Measurements from ENCODE around the gene RAB3A.

DNA sequence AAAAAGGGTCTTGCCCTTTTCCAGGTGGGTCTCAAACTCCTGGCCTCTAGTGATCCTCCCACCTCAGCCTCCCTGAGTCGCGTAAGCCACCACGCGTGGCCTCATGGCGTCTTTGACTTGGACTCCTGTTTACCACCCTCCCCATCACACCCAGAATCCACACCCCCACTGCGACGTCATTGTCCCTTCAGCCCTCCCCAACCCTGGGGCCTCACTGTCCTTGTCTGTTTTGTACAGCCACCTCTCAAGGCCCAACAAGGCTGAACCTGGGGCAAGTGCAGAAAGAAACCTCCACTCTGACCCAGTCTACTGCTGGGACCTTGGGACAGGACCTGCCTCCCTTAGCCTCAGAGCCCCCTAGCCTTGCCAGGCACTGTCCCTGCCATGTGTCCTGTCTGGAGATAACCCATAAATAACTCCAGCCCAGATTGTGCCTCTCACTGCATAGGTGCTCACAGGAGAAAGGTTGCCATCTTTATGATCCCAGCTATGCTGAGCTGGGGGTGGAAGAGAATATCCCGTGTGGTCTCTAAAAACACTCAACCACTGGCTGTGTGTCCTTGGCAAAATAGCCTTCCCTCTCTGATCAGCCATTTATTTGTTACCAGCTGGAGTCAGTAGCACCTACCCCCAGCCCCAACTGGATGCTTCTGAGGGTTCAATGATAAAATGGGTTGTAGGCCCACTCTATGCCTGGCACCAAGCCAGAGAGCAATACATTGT, 32.1 kb downstream of the RAB3A start:
- no peak for TF ChIP-seq POLR2AphosphoS5 (IDR thresholded peaks at IDR 0.05; ENCODE audit: insufficient read depth in 1 of 2, low read depth in 1 of 2)
- TF ChIP-seq, protein P1, sequence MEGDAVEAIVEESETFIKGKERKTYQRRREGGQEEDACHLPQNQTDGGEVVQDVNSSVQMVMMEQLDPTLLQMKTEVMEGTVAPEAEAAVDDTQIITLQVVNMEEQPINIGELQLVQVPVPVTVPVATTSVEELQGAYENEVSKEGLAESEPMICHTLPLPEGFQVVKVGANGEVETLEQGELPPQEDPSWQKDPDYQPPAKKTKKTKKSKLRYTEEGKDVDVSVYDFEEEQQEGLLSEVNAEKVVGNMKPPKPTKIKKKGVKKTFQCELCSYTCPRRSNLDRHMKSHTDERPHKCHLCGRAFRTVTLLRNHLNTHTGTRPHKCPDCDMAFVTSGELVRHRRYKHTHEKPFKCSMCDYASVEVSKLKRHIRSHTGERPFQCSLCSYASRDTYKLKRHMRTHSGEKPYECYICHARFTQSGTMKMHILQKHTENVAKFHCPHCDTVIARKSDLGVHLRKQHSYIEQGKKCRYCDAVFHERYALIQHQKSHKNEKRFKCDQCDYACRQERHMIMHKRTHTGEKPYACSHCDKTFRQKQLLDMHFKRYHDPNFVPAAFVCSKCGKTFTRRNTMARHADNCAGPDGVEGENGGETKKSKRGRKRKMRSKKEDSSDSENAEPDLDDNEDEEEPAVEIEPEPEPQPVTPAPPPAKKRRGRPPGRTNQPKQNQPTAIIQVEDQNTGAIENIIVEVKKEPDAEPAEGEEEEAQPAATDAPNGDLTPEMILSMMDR (IDR thresholded peaks at IDR 0.05): no peak
- TF ChIP-seq POLR2A (IDR thresholded peaks at IDR 0.05): no peak

Measured in vagina (tissue), 2 donors.